Measurements from ENCODE around the gene FAM227A. TPM values are rescaled to one million over a fixed set of nuclear protein-coding genes. Genes with fewer than 3 reads are reported as not detected.

FAM227A gene
- total and polyA plus RNA-seq, 2 of the 4 experiments (the other 2 are of a cell fraction) = 1.3 to 1.4 TPM

DNA sequence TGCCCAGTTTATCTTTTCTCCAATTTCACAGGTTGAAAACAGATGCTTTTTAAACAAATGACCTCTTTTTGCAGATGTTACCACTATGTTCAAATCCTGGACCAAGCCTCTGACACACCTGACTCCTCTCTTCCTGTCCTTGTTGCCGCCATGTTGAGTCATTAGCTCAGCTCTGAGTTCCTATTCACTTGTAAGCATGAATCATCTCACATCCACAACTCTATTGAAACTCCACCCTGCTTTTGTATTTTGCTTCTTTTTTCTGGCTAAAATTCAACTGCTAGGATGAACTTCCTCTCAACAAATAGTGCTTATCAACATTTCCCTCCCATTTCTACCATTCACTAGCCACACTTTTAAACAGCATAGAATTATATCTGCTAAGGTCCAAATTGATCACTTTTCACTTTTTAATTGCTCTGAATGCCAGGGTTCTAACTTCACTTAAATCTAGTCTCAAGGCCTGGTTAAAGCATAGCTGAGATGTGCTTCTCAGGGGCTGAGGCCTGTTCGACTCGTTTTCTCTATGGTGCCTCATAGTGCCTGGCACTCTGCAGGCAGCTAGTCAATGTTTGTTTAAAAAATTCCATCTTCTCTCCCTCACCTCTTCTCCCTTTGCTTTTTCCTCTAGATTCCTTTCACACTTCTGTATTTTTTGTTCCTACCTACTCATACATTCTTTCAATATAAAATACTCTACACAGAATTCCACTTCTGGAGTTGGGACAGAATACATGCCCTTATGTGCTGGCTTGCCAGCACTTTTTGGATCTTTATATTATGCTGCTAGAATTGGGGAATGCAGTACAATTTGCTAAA, 40.6 kb upstream of the FAM227A start:
- Histone ChIP-seq H3K9me1 (ENCODE audit: insufficient read depth, low read length) (peaks cover 17% of the 10 kb centered on the region), H2BK5ac (ENCODE audit: low read depth, low read length, poor library complexity, severe bottlenecking) (peak overlapping the region; percentile 75), H3K23ac (ENCODE audit: low read depth, low read length) (peak overlapping the region; percentile 6; the same call in 1 of the 2 replicates), H2BK20ac (ENCODE audit: low read depth, low read length) (no peak overlapping the region), H4K91ac (ENCODE audit: insufficient read depth, low read depth, low read length) (no peak overlapping the region), H3K79me1 (ENCODE audit: low read depth in 1 of 2, low read length in 2 of 2) (peaks cover 30 to 72% of the 10 kb centered on the region in 2 experiments), H2AK9ac (replicated peaks; ENCODE audit: low read depth, low read length, poor library complexity) (no peak overlapping the region), H3K27me3 (ENCODE audit: control insufficient read depth, insufficient read depth, low read length) (no peaks in the 10 kb centered on the region), H2BK15ac (ENCODE audit: low read depth, low read length) (no peak overlapping the region), H4K20me1 (ENCODE audit: insufficient read depth, low read length) (peaks cover 17% of the 10 kb centered on the region; the same call in 1 of the 2 replicates), H4K8ac (ENCODE audit: low read depth in 2 of 2, low read length in 2 of 2) (peak overlapping the region in 1 of 2 experiments; percentile 33; a peak in 2 of 4 replicates), H2BK120ac (ENCODE audit: low read depth, low read length) (no peak overlapping the region), H2AK5ac (ENCODE audit: low read depth, low read length) (no peak overlapping the region), H3K56ac (ENCODE audit: extremely low read depth, insufficient read depth, low read length) (no peak overlapping the region), H3K9ac (ENCODE audit: low read depth, low read length) (0 out of 2 replicates have a peak overlapping the region, but pooled peaks have one; percentile 16), H3K4me3 (ENCODE audit: insufficient read depth, low read depth, low read length) (no peak overlapping the region), H3K4me1 (ENCODE audit: control insufficient read depth, insufficient read depth, low read length) (peaks cover 11% of the 10 kb centered on the region), H3K18ac (ENCODE audit: low read depth, low read length) (peak overlapping the region; percentile 8; the same call in 1 of the 2 replicates), H3K4me2 (ENCODE audit: low read depth, low read length) (peak overlapping the region; percentile 66), H3K36me3 (ENCODE audit: control insufficient read depth, insufficient read depth, low read length) (peaks cover 11% of the 10 kb centered on the region), H4K5ac (ENCODE audit: low read depth, low read length) (peak overlapping the region; percentile 3; the same call in 1 of the 2 replicates), H3K27ac (ENCODE audit: insufficient read depth, low read length) (peak overlapping the region; percentile 62; the same call in 1 of the 2 replicates), H3K4ac (ENCODE audit: low read depth, low read length) (peak overlapping the region; percentile 17; the same call in 1 of the 2 replicates), H2AFZ (replicated peaks; ENCODE audit: low read length, poor library complexity) (no peak overlapping the region), H3K9me3 (ENCODE audit: control insufficient read depth, insufficient read depth, low read length) (no peaks in the 10 kb centered on the region), H3K14ac (replicated peaks; ENCODE audit: low read depth, low read length) (no peak overlapping the region)
- in situ Hi-C loops (cut with MboI; ENCODE audit: low sequenced_read_pairs) (no loop called here), dilution Hi-C loops (cut with HindIII; ENCODE audit: low sequenced_read_pairs, unreplicated experiment) (no loop called here), intact Hi-C loops (cut with micrococcal nuclease) (loop anchor here (2.0 kb wide), 1 partner anchor 16 kb away; the partner anchor contains the start of gene TOMM22)
- 0% methylated on average over 3 of the region's 3 CpGs; no CpG with 5 or more reads in 1 of the 2 experiments for WGBS, 2 experiments (ENCODE audit: extremely low coverage in 2 of 2, insufficient read length in 1 of 2)
- peak; percentile 92 for DNase-seq
- TF ChIP-seq RCOR1 (IDR thresholded peaks at IDR 0.05; ENCODE audit: insufficient replicate concordance, low read length) (peak; percentile 19), FOS (IDR thresholded peaks at IDR 0.05; ENCODE audit: low read depth, low read length) (0 out of 2 replicates have a peak, but pooled peaks have one; percentile 50), CEBPB (IDR thresholded peaks at IDR 0.05; ENCODE audit: low read depth, low read length) (peak; percentile 38; the same call in 1 of the 2 replicates), RAD21 (IDR thresholded peaks at IDR 0.05; ENCODE audit: low read length) (no peak)
- ChIA-PET POLR2A (ENCODE audit: unreplicated experiment) (no interaction called here), CTCF (interaction anchor here (0.6 to 2.5 kb wide), 2 partner anchors 15 to 812 kb away, joined by 3 to 7 read pairs; partner anchors contain the start of gene TOMM22)
- peak; percentile 22 for ATAC-seq (ENCODE audit: low read depth)
- no TSS peak for BruUV-seq (replicated peaks)

Measured in IMR-90 (cell line).